ENCODE results near the gene GLIS2. TPM values are rescaled to one million over a fixed set of nuclear protein-coding genes. Genes with fewer than 3 reads are reported as not detected.

GLIS2 gene
- total RNA-seq: 0.91 and 1.3 TPM in 2 replicates

GRCh38 chr16:4315186-4316107, at the start of gene GLIS2:
Gene GLIS2, plus strand, starts transcription at chr16:4316067. Its CDS starts 16,214 bp downstream, at chr16:4332281.

GRCh38 chr16:4350787-4351659, 35.2 kb downstream of the GLIS2 start, which contains the start of gene PAM16:
Gene PAM16, minus strand, starts transcription at chr16:4351321. Its CDS starts 87 bp downstream, at chr16:4351234.

GRCh38 chr16:4371357-4372000, 55.6 kb downstream of the GLIS2 start, which contains the start of gene VASN:
Gene VASN, plus strand, starts transcription at chr16:4371848. Its CDS starts 9,030 bp downstream, at chr16:4380878.

Other genes with a start within 250 kb of the GLIS2 start
- 7.5 and 12.6 TPM in 2 replicates for gene ADCY9, start 199.6 kb upstream of the GLIS2 start, total RNA-seq
- under 0.01 and 0.15 TPM in 2 replicates for gene SRL, start 74.0 kb upstream of the GLIS2 start, total RNA-seq
- 6.8 and 8.8 TPM in 2 replicates for gene TFAP4, start 43.0 kb upstream of the GLIS2 start, total RNA-seq
- gene PAM16, start 35.3 kb downstream of the GLIS2 start, total RNA-seq: 27.4 and 28.3 TPM in 2 replicates
- 0.32 and 1.2 TPM in 2 replicates for gene VASN, start 55.8 kb downstream of the GLIS2 start, total RNA-seq
- 31.5 and 32.7 TPM in 2 replicates for gene CORO7, start 100.5 kb downstream of the GLIS2 start, total RNA-seq
- 39.0 and 57.8 TPM in 2 replicates for gene DNAJA3, start 109.8 kb downstream of the GLIS2 start, total RNA-seq
- 57.0 and 85.4 TPM in 2 replicates for gene NMRAL1, start 158.6 kb downstream of the GLIS2 start, total RNA-seq
- 118 and 179 TPM in 2 replicates for gene HMOX2, start 160.3 kb downstream of the GLIS2 start, total RNA-seq
- gene CDIP1, start 222.7 kb downstream of the GLIS2 start, total RNA-seq: 7.9 and 9.1 TPM in 2 replicates
- gene C16orf96, start 240.3 kb downstream of the GLIS2 start, total RNA-seq: not detected in 2 replicates